ENCODE results near the gene PRDM11. TPM values are rescaled to one million over a fixed set of nuclear protein-coding genes. Genes with fewer than 3 reads are reported as not detected.
"Not testable (repeated sequence)": the region's sequence is repeated elsewhere in the genome, so short reads cannot be mapped to it uniquely, and the experiment has no call there.

Gene PRDM11
- total RNA-seq, 4 donors from 2014 or later, result 26.4 to 57.2 (median 29.6) TPM

DNA sequence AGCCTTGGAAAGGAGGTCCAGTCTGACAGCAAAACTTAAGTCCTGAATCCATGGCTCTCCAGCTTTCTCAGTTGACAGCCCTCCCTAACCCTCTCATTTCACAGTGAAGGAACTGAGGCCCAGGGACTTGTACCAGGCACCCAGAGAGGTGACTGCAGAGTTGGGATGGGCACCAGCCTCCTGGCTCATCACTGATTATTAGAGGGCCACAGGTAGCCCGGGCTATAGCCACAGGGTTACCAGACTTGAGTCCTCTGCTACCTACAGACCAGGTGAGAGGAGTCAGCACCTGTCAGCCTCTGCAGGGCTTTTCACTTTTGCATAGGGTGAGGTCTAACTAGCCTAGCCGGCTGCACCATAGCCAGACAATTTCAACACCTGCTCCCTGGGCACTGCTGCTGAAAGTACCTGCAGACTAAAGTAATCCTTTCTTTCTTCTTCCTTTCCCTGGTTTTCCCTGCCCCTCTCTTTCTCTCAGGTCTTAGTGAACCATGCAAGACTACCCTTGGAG lies 102.1 kb downstream of the PRDM11 start:
- ATAC-seq, result no peak
- Histone ChIP-seq H3K9me3 (no peaks in the 10 kb centered on the region), H3K27me3 (peaks cover 7% of the 10 kb centered on the region), H3K4me1 (peaks cover 0 to 6% (median 0%) of the 10 kb centered on the region in 3 donors), H3K36me3 (no peaks in the 10 kb centered on the region), H3K27ac (no peak overlapping the region), H3K4me3 (no peak overlapping the region)
- WGBS, 2 donors (ENCODE audit: low coverage in 1 of 2), result 100% methylated on average over 1 of the region's 2 CpGs; no CpG with 5 or more reads in 1 of the 2 donors
- TF ChIP-seq, protein P1, sequence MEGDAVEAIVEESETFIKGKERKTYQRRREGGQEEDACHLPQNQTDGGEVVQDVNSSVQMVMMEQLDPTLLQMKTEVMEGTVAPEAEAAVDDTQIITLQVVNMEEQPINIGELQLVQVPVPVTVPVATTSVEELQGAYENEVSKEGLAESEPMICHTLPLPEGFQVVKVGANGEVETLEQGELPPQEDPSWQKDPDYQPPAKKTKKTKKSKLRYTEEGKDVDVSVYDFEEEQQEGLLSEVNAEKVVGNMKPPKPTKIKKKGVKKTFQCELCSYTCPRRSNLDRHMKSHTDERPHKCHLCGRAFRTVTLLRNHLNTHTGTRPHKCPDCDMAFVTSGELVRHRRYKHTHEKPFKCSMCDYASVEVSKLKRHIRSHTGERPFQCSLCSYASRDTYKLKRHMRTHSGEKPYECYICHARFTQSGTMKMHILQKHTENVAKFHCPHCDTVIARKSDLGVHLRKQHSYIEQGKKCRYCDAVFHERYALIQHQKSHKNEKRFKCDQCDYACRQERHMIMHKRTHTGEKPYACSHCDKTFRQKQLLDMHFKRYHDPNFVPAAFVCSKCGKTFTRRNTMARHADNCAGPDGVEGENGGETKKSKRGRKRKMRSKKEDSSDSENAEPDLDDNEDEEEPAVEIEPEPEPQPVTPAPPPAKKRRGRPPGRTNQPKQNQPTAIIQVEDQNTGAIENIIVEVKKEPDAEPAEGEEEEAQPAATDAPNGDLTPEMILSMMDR (IDR thresholded peaks at IDR 0.05), result no peak
- TF ChIP-seq POLR2AphosphoS5 (IDR thresholded peaks at IDR 0.05) (no peak), POLR2A (IDR thresholded peaks at IDR 0.05) (no peak), EP300 (IDR thresholded peaks at IDR 0.05) (no peak)

DNA sequence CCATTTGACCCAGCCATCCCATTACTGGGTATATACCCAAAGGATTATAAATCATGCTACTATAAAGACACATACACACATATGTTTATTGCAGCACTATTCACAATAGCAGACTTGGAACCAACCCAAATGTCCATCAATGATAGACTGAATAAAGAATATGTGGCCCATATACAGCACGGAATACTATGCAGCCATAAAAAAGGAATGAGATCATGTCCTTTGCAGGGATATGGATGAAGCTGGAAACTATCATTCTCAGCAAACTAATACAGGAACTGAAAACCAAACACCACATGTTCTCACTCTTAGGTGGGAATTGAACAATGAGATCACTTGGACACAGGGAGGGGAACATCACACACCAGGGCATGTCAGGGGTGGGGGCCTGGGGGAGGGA lies 102.9 kb downstream of the PRDM11 start:
- not testable (repeated sequence) for H3K36me3 ChIP-seq

GRCh38 chr11:45250035-45250718 lies 103.7 kb downstream of the PRDM11 start:
- Histone ChIP-seq H3K27ac (no peak overlapping the region), H3K9me3 (no peaks in the 10 kb centered on the region), H3K36me3 (no peaks in the 10 kb centered on the region), H3K4me1 (peaks cover 0 to 4% (median 0%) of the 10 kb centered on the region in 3 donors), H3K4me3 (no peak overlapping the region), H3K27me3 (peaks cover 7% of the 10 kb centered on the region)
- no peak for ATAC-seq
- TF ChIP-seq EP300 (IDR thresholded peaks at IDR 0.05) (no peak), POLR2A (IDR thresholded peaks at IDR 0.05) (no peak), POLR2AphosphoS5 (IDR thresholded peaks at IDR 0.05) (no peak)
- TF ChIP-seq, protein P1 (IDR thresholded peaks at IDR 0.05), result no peak
- WGBS, 2 donors (ENCODE audit: low coverage in 1 of 2), result 25 to 38% methylated on average over 2 to 3 of the region's 3 CpGs

More for the DNA sequence above, 102.9 kb downstream of the PRDM11 start:
- H3K27ac ChIP-seq, H3K4me3 ChIP-seq, H3K27me3 ChIP-seq, ATAC-seq, H3K4me1 ChIP-seq, H3K9me3 ChIP-seq: not testable (repeated sequence)
- 75 to 89% methylated on average over 1 of the region's 1 CpG for WGBS, 2 donors (ENCODE audit: low coverage in 1 of 2)

- 100% methylated on average over 1 of the region's 22 CpGs; no CpG with 5 or more reads in 1 of the 2 donors for WGBS, 2 donors (ENCODE audit: low coverage in 1 of 2)
- H3K27me3 ChIP-seq, result peaks cover 10% of the 10 kb centered on the region
- H3K4me1 ChIP-seq, result no peaks in the 10 kb centered on the region
- peak; percentile 54 for ATAC-seq
- H3K4me3 ChIP-seq, result no peak overlapping the region
- TF ChIP-seq EP300 (IDR thresholded peaks at IDR 0.05), result no peak
- TF ChIP-seq, protein P1 (IDR thresholded peaks at IDR 0.05), result peak in 2 of 4 experiments; percentile 25 to 56
- no peaks in the 10 kb centered on the region for H3K36me3 ChIP-seq
- H3K27ac ChIP-seq, result no peak overlapping the region
- no peaks in the 10 kb centered on the region for H3K9me3 ChIP-seq
Measured at GRCh38 chr11:45252134-45252856, 105.9 kb downstream of the PRDM11 start.

DNA sequence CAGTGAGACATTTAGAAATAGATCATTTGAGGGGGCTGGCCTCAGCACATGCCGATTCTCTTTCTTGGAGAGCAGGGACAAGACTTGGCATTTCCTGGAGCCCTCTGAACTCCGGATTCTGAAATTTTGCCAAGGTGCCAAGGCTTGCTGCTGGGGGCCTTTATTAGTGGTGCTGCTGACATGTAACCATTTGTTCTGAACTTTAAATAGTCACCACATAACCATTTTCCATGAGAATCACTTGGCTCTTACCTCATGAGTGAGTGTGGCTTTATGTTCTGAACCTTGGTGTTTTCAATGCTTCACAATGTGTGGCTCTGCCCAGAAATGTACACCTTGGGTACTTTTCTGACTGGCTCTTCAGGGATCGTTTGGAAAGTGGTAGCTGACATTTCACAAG lies 106.4 kb downstream of the PRDM11 start:
- Histone ChIP-seq H3K36me3 (no peaks in the 10 kb centered on the region), H3K4me1 (no peaks in the 10 kb centered on the region), H3K27me3 (peaks cover 16% of the 10 kb centered on the region), H3K9me3 (no peaks in the 10 kb centered on the region), H3K27ac (no peak overlapping the region), H3K4me3 (no peak overlapping the region)
- 20 to 56% methylated on average over 2 to 3 of the region's 3 CpGs for WGBS, 2 donors (ENCODE audit: low coverage in 1 of 2)
- ATAC-seq, result no peak
- no peak for TF ChIP-seq POLR2AphosphoS5 (IDR thresholded peaks at IDR 0.05)
- TF ChIP-seq, protein P1 (IDR thresholded peaks at IDR 0.05), result no peak
- TF ChIP-seq POLR2A (IDR thresholded peaks at IDR 0.05), result no peak
- TF ChIP-seq EP300 (IDR thresholded peaks at IDR 0.05), result no peak
